A549 (cell line): ENCODE results near the gene FNBP1L. TPM values are rescaled to one million over a fixed set of nuclear protein-coding genes. Genes with fewer than 3 reads are reported as not detected.

Experiments
- ATAC-seq, 2 experiments: fragments of 200-7000 bp in 1 of 2; fragments of >200 bp in 1 of 2; cut with Nextera tagmentation in 1 of 2; cut with Tn5 transposase in 1 of 2; 3 replicates each; pipeline versions ENCODE4 v1.8.0 to v1.9.1; 2018 to 2020; ENCODE audit warnings: mild to moderate bottlenecking in 1 of 2, moderate library complexity in 1 of 2
- CTCF ChIA-PET: fragments of 300-600 bp; sonication (Branson Sonifier 250); formaldehyde crosslinking; extraction: SDS; loops from one replicate; lab custom pipeline; 2021; ENCODE audit warnings: antibody characterized with exemption, inconsistent platforms; lab: Yijun Ruan, JAX
- POLR2A ChIA-PET: fragments of 350-600 bp; formaldehyde crosslinking; extraction: SDS; loops from one replicate; lab custom pipeline; 2021; ENCODE audit warnings: antibody characterized with exemption, inconsistent platforms; lab: Yijun Ruan, JAX
- DNase-seq, 2 experiments: peaks; one replicate each; pipeline versions ENCODE4 v3.0.0 to v3.0.0-alpha.2; 2011 to 2016; ENCODE audit warnings: low read depth in 1 of 2, low spot score in 1 of 2
- FAIRE-seq: peaks from 2 replicates; lab custom pipeline; 2011; peaks lifted over from hg19 to GRCh38; lab: Jason Lieb, UNC
- H3K27ac ChIP-seq, 2 experiments: fragments of >200 bp; sonication (Bioruptor Twin); formaldehyde crosslinking; 3 replicates each; pipeline ENCODE4 v1.5.1; 2016 to 2017
- H3K4me1 ChIP-seq: fragments of >200 bp; sonication (Bioruptor Twin); formaldehyde crosslinking; 3 replicates; pipeline ENCODE4 v1.6.1; 2016
- H3K4me2 ChIP-seq: fragments of >200 bp; sonication (Bioruptor Twin); formaldehyde crosslinking; 3 replicates; pipeline ENCODE4 v1.6.1; 2016
- H3K4me3 ChIP-seq: fragments of >200 bp; sonication (Bioruptor Twin); formaldehyde crosslinking; 3 replicates; pipeline ENCODE4 v1.5.1; 2016
- H3K9me3 ChIP-seq: fragments of >200 bp; sonication (Bioruptor Twin); formaldehyde crosslinking; 3 replicates; pipeline ENCODE4 v1.6.1; 2016
- BCL3 ChIP-seq: fragments of >200 bp; sonication (Bioruptor Twin); formaldehyde crosslinking; IDR thresholded peaks from 3 replicates; pipeline ENCODE4 v1.6.1; 2016
- CHD2 ChIP-seq: fragments of 150-350 bp; IDR thresholded peaks from 2 replicates; pipeline ENCODE4 v1.6.1; 2014; ENCODE audit warnings: low read length; ENCODE audit not compliant: partially characterized antibody
- CTCF ChIP-seq: fragments of >200 bp; sonication (Bioruptor Twin); formaldehyde crosslinking; IDR thresholded peaks from 3 replicates; pipeline ENCODE4 v1.5.1; 2016
- E2F6 ChIP-seq: IDR thresholded peaks from 2 replicates; pipeline ENCODE4 v1.6.1; 2012; ENCODE audit warnings: low read depth, borderline replicate concordance
- EHF ChIP-seq: fragments of 250-450 bp; sonication (Bioruptor Pico); IDR thresholded peaks from 2 replicates; pipeline ENCODE4 v1.5.0; 2020; ENCODE audit warnings: mild to moderate bottlenecking
- GATA3 ChIP-seq: IDR thresholded peaks from 2 replicates; pipeline ENCODE4 v1.6.1; 2012; ENCODE audit warnings: borderline replicate concordance
- HDAC2 ChIP-seq: fragments of 200-600 bp; sonication (generic); IDR thresholded peaks from 2 replicates; pipeline ENCODE4 v1.6.1; 2016
- HEYL ChIP-seq: fragments of 250-450 bp; sonication (Bioruptor Pico); IDR thresholded peaks from 2 replicates; pipeline ENCODE4 v1.8.0; 2021; ENCODE audit warnings: mild to moderate bottlenecking, moderate library complexity
- HMGXB4 ChIP-seq: fragments of 250-450 bp; sonication (Bioruptor Pico); IDR thresholded peaks from 2 replicates; pipeline ENCODE4 v1.5.0; 2021; ENCODE audit warnings: mild to moderate bottlenecking, moderate library complexity, borderline replicate concordance
- HOXB5 ChIP-seq: fragments of 250-450 bp; sonication (Bioruptor Pico); IDR thresholded peaks from 2 replicates; pipeline ENCODE4 v1.5.0; 2020; ENCODE audit warnings: mild to moderate bottlenecking, moderate library complexity
- JUN ChIP-seq, 2 experiments: fragments of >200 bp; sonication (Bioruptor Twin); formaldehyde crosslinking; IDR thresholded peaks; 2 replicates in 1 of 2; 3 replicates in 1 of 2; pipeline ENCODE4 v1.6.1; 2016 to 2017
- MAFK ChIP-seq: fragments of 450-650 bp; IDR thresholded peaks from 2 replicates; pipeline ENCODE4 v1.6.1; 2014; ENCODE audit not compliant: partially characterized antibody
- NPAS2 ChIP-seq: fragments of 250-450 bp; sonication (Bioruptor Pico); IDR thresholded peaks from 2 replicates; pipeline ENCODE4 v1.8.0; 2022; ENCODE audit warnings: mild to moderate bottlenecking, moderate library complexity, borderline replicate concordance
- RFX5 ChIP-seq: fragments of 450-650 bp; IDR thresholded peaks from 2 replicates; pipeline ENCODE4 v1.7.1; 2014; ENCODE audit warnings: antibody characterized with exemption, mild to moderate bottlenecking, moderate library complexity
- RNF2 ChIP-seq: fragments of 200-600 bp; sonication (generic); IDR thresholded peaks from 2 replicates; pipeline ENCODE4 v1.6.1; 2016; ENCODE audit warnings: low read depth, mild to moderate bottlenecking, antibody characterized with exemption, moderate library complexity, borderline replicate concordance
- SMC3 ChIP-seq: fragments of >200 bp; sonication (Bioruptor Twin); formaldehyde crosslinking; IDR thresholded peaks from 3 replicates; pipeline ENCODE4 v1.6.1; 2018; ENCODE audit warnings: inconsistent platforms
- TFCP2L1 ChIP-seq: fragments of 250-450 bp; sonication (Bioruptor Pico); IDR thresholded peaks from 2 replicates; pipeline ENCODE4 v1.5.0; 2021; ENCODE audit warnings: mild to moderate bottlenecking
- USF2 ChIP-seq: fragments of 450-650 bp; IDR thresholded peaks from 2 replicates; pipeline ENCODE4 v1.6.1; 2014; ENCODE audit warnings: antibody characterized with exemption
- ZC3H11A ChIP-seq: fragments of 450-650 bp; IDR thresholded peaks from 2 replicates; pipeline ENCODE4 v1.6.1; 2014; ENCODE audit warnings: antibody characterized with exemption, mild to moderate bottlenecking
- ZNF302 ChIP-seq: fragments of 250-450 bp; sonication (Bioruptor Pico); IDR thresholded peaks from 2 replicates; pipeline ENCODE4 v1.9.0; 2021; ENCODE audit warnings: inconsistent platforms, mild to moderate bottlenecking, moderate library complexity
- WGBS: methylation state at CpG from one replicate; pipeline ENCODE4 v1.1.6; 2017; ENCODE audit errors: missing lambda C conversion rate; 5-methylcytosine and 5-hydroxymethylcytosine counted together
- polyA plus RNA-seq, 4 experiments: library from polyadenylated mRNA; depleted of rRNA in 3 of 4; stranded (reverse); fragments of >200 nt; fragmentation: RNase III in 1 of 4; extraction: RNeasy Plus Mini Kit Qiagen cat#74134 plus additional on column Dnase treatment in 1 of 4; gene quantifications; 2 replicates in 3 of 4; 3 replicates in 1 of 4; pipeline ENCODE4 v1.2.3, GENCODE V29; 2011 to 2017

Gene FNBP1L
- polyA plus RNA-seq, 2 of the 4 experiments (the other 2 are of a cell fraction), result 19.8 to 42.3 TPM

GRCh38 chr1:93578433-93578830 is 130.5 kb downstream of the FNBP1L start:
- Histone ChIP-seq H3K9me3 (no peaks in the 10 kb centered on the region), H3K4me2 (no peak overlapping the region), H3K4me3 (no peak overlapping the region), H3K27ac (no peak overlapping the region), H3K4me1 (peaks cover 49% of the 10 kb centered on the region)
- no peak for ATAC-seq
- DNase-seq, result no peak
- ChIA-PET POLR2A (no interaction called here), CTCF (no interaction called here)
- no peak for FAIRE-seq
- no peak for TF ChIP-seq RNF2
- 97% methylated on average over 5 of the region's 6 CpGs for WGBS

GRCh38 chr1:93578911-93579825 is 131.2 kb downstream of the FNBP1L start:
- ATAC-seq (peak in 1 of 2 experiments; percentile 17; a peak in 3 of 6 replicates), FAIRE-seq (no peak), DNase-seq (no peak)
- ChIA-PET CTCF (no interaction called here), POLR2A (no interaction called here)
- peak overlapping the region; percentile 56 to 83 for H3K27ac ChIP-seq
- WGBS, result 97% methylated on average over 4 of the region's 11 CpGs
- peak overlapping the region; percentile 29 for H3K4me2 ChIP-seq
- TF ChIP-seq RFX5, result no peak
- TF ChIP-seq NPAS2 (CRISPR knock-in tag), result no peak
- TF ChIP-seq GATA3, result no peak
- no peak for TF ChIP-seq JUN (IDR thresholded peaks at IDR 0.05)
- TF ChIP-seq ZNF302 (CRISPR knock-in tag), result no peak
- TF ChIP-seq BCL3, result no peak
- TF ChIP-seq HEYL (CRISPR knock-in tag), result no peak
- no peak for TF ChIP-seq TFCP2L1 (CRISPR knock-in tag)
- no peak for TF ChIP-seq CHD2
- TF ChIP-seq EHF (CRISPR knock-in tag), result no peak
- TF ChIP-seq CTCF, result no peak
- TF ChIP-seq MAFK, result no peak
- TF ChIP-seq SMC3, result no peak
- no peak for TF ChIP-seq HMGXB4 (CRISPR knock-in tag)
- no peak for TF ChIP-seq ZC3H11A
- no peak for TF ChIP-seq HDAC2
- TF ChIP-seq RNF2, result no peak
- TF ChIP-seq USF2, result no peak
- no peak for TF ChIP-seq E2F6
- no peak for TF ChIP-seq HOXB5 (CRISPR knock-in tag)
- peaks cover 56% of the 10 kb centered on the region for H3K4me1 ChIP-seq
- H3K9me3 ChIP-seq, result no peaks in the 10 kb centered on the region
- no peak overlapping the region for H3K4me3 ChIP-seq
